ENCODE results near the gene CHCHD6.

- TF ChIP-seq POLR2A (IDR thresholded peaks at IDR 0.05; ENCODE audit: low read depth, low read length) (no peak), POLR2AphosphoS5 (IDR thresholded peaks at IDR 0.05; ENCODE audit: low read depth, low read length) (no peak)
Observed at GRCh38 chr3:126989316-126990023, 285.4 kb downstream of the CHCHD6 start.

Measured in GM12892 (cell line).